Measurements from ENCODE around the gene EFL1. TPM values are rescaled to one million over a fixed set of nuclear protein-coding genes. Genes with fewer than 3 reads are reported as not detected.

Gene EFL1
- polyA plus RNA-seq, 1 donor (not counting 4 experiments of a cell fraction or from before 2014, with no cell fraction given) = 32.0 TPM

DNA sequence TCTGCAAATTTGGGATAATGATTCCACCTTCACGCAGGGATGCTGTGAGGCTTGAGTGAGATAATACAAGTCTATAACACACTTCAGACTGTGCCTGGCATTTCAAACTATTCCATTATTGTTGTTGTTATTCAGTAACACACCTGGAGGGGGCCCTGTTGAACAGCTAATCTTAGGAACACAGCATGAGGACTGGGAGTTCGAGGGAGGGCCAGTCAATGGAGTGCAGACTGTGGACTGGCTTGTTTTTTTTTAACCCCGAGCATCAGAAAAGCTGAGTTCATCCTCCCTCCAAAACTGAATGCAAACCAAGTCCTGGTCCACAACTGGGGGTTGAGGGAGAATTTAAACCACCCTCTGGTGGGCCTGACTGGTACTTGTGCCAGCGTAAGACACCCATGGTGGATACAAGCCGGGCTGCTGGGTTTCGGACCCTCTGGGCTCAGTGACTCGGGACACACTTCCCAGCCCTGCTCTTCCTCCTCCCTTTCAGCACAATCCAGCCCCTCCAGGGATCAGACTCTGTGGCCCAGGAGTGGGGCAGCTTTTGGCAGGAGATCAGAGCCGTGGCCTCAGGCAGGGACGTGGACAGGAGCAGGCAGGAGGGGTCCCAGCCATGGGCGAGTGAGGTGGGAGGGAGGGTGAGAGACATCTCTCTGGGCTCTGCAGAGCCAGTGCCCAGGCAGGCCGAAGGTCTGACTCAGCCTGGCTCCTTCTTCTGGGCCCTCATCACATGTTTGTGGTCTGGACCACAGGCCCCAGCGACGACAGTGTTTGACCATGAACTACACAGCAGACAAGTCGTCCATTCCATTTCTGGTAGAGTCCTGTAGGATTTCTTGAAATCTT is 180.4 kb downstream of the EFL1 start:
- Histone ChIP-seq H3K9ac (ENCODE audit: control insufficient read depth, extremely low read depth, insufficient read depth, low read length) (no peak overlapping the region), H3K4me3 (ENCODE audit: control insufficient read depth in 2 of 3, extremely low read depth in 1 of 3, insufficient read depth in 2 of 3, low read depth in 1 of 3, low read length in 3 of 3) (no peak overlapping the region), H3K27me3 (ENCODE audit: control insufficient read depth, extremely low read depth, insufficient read depth, low read length) (peaks cover 7% of the 10 kb centered on the region), H3K9me1 (ENCODE audit: control insufficient read depth, extremely low read depth, insufficient read depth, low read length) (no peaks in the 10 kb centered on the region), H3K36me3 (ENCODE audit: control insufficient read depth in 2 of 2, extremely low read depth in 1 of 2, insufficient read depth in 2 of 2, low read length in 2 of 2) (no peaks in the 10 kb centered on the region), H3K79me2 (ENCODE audit: control insufficient read depth, insufficient read depth, low read length) (no peaks in the 10 kb centered on the region), H4K20me1 (ENCODE audit: control insufficient read depth, extremely low read depth, insufficient read depth, low read length) (no peaks in the 10 kb centered on the region), H2AFZ (ENCODE audit: control insufficient read depth, low read length) (no peak overlapping the region), H3K9me3 (ENCODE audit: control insufficient read depth, low read depth, low read length) (no peaks in the 10 kb centered on the region), H3K4me1 (ENCODE audit: control insufficient read depth, extremely low read depth, insufficient read depth, low read length) (no peaks in the 10 kb centered on the region), H3K27ac (ENCODE audit: control insufficient read depth, insufficient read depth, low read length) (no peak overlapping the region), H3K4me2 (ENCODE audit: control insufficient read depth, extremely low read depth, insufficient read depth, low read depth, low read length) (no peak overlapping the region)
- dilution Hi-C loops (cut with MboI; ENCODE audit: extremely low pct_ligation_motif_present, low sequenced_read_pairs) = no loop called here
- DNase-seq (ENCODE audit: low read depth, low spot score) (no peak), FAIRE-seq (no peak)
- TF ChIP-seq, protein P1, sequence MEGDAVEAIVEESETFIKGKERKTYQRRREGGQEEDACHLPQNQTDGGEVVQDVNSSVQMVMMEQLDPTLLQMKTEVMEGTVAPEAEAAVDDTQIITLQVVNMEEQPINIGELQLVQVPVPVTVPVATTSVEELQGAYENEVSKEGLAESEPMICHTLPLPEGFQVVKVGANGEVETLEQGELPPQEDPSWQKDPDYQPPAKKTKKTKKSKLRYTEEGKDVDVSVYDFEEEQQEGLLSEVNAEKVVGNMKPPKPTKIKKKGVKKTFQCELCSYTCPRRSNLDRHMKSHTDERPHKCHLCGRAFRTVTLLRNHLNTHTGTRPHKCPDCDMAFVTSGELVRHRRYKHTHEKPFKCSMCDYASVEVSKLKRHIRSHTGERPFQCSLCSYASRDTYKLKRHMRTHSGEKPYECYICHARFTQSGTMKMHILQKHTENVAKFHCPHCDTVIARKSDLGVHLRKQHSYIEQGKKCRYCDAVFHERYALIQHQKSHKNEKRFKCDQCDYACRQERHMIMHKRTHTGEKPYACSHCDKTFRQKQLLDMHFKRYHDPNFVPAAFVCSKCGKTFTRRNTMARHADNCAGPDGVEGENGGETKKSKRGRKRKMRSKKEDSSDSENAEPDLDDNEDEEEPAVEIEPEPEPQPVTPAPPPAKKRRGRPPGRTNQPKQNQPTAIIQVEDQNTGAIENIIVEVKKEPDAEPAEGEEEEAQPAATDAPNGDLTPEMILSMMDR (optimal IDR thresholded peaks at IDR 0.05 in 1 of 3, IDR thresholded peaks at IDR 0.05 in 1 of 3, conservative IDR thresholded peaks at IDR 0.05 in 1 of 3; ENCODE audit: extremely low read depth in 1 of 3, insufficient read depth in 2 of 3, low read length in 3 of 3) = peak in 1 of 3 experiments; percentile 1
- TF ChIP-seq EZH2 (IDR thresholded peaks at IDR 0.05; ENCODE audit: low read length) = no peak

DNA sequence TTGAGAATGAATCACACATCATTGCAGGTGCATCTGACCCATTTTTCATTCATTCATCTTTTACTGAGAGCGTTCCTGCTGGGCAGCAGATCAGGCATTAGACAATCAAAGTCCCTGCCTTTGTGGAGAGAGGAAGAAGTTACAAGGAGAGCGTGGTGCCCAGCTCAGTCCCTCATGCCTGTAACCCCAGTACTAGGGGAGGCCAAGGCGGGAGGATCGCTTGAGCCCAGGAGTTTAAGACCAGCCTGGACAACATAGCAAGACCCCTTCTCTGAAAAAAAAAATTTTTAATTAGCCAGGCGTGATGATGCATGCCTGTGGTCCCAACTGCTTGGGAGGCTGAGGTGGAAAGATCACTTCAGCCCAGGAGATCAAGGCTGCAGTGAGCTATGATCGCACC is 181.8 kb downstream of the EFL1 start:
- Histone ChIP-seq H2AFZ (ENCODE audit: control insufficient read depth, low read length) (no peak overlapping the region), H3K27ac (ENCODE audit: control insufficient read depth, insufficient read depth, low read length) (no peak overlapping the region), H3K79me2 (ENCODE audit: control insufficient read depth, insufficient read depth, low read length) (no peaks in the 10 kb centered on the region), H4K20me1 (ENCODE audit: control insufficient read depth, extremely low read depth, insufficient read depth, low read length) (no peaks in the 10 kb centered on the region), H3K9ac (ENCODE audit: control insufficient read depth, extremely low read depth, insufficient read depth, low read length) (no peak overlapping the region), H3K4me2 (ENCODE audit: control insufficient read depth, extremely low read depth, insufficient read depth, low read depth, low read length) (no peak overlapping the region), H3K9me1 (ENCODE audit: control insufficient read depth, extremely low read depth, insufficient read depth, low read length) (no peaks in the 10 kb centered on the region), H3K36me3 (ENCODE audit: control insufficient read depth in 2 of 2, extremely low read depth in 1 of 2, insufficient read depth in 2 of 2, low read length in 2 of 2) (no peaks in the 10 kb centered on the region), H3K27me3 (ENCODE audit: control insufficient read depth, extremely low read depth, insufficient read depth, low read length) (peaks cover 7% of the 10 kb centered on the region), H3K9me3 (ENCODE audit: control insufficient read depth, low read depth, low read length) (no peaks in the 10 kb centered on the region), H3K4me1 (ENCODE audit: control insufficient read depth, extremely low read depth, insufficient read depth, low read length) (no peaks in the 10 kb centered on the region), H3K4me3 (ENCODE audit: control insufficient read depth in 2 of 3, extremely low read depth in 1 of 3, insufficient read depth in 2 of 3, low read depth in 1 of 3, low read length in 3 of 3) (no peak overlapping the region)
- DNase-seq (ENCODE audit: low read depth, low spot score) (no peak), FAIRE-seq (no peak)
- TF ChIP-seq EZH2 (IDR thresholded peaks at IDR 0.05; ENCODE audit: low read length) = no peak
- TF ChIP-seq, protein P1 (optimal IDR thresholded peaks at IDR 0.05 in 1 of 3, IDR thresholded peaks at IDR 0.05 in 1 of 3, conservative IDR thresholded peaks at IDR 0.05 in 1 of 3; ENCODE audit: extremely low read depth in 1 of 3, insufficient read depth in 2 of 3, low read length in 3 of 3) = no peak
- dilution Hi-C loops (cut with MboI; ENCODE audit: extremely low pct_ligation_motif_present, low sequenced_read_pairs) = no loop called here

Small RNAs within 50 kb of the gene (small RNA-seq; reads per million reads assigned to genes)
- gene RNU1-77P (ENCODE audit: insufficient read length in 3 of 3, low read depth in 3 of 3, low replicate concordance in 1 of 3) = 0.33 to 1.8 (median 0.67) reads per million in 3 experiments

Other genes starting within 250 kb of the EFL1 start
- 0.16 to 0.18 TPM (median 0.17 TPM) in 3 replicates for gene MEX3B, start 216.7 kb downstream of the EFL1 start, polyA plus RNA-seq
- 2.2 TPM in 3 replicates for gene SAXO2, start 84 bp upstream of the EFL1 start, polyA plus RNA-seq
- 0.36 to 1.6 TPM (median 1.3 TPM) in 3 replicates for gene GOLGA6L10, start 86.7 kb upstream of the EFL1 start, polyA plus RNA-seq
- 1.2 to 3.1 TPM (median 2.5 TPM) in 3 replicates for gene GOLGA6L9, start 167.1 kb upstream of the EFL1 start, polyA plus RNA-seq